Endothelial cell of umbilical vein (primary cell): Measurements from ENCODE around the gene SRP68.

Source experiments
- EZH2 ChIP-seq: IDR thresholded peaks from 2 replicates; pipeline ENCODE4 v1.6.1; 2012; ENCODE audit warnings: borderline replicate concordance, low read depth, mild to moderate bottlenecking, moderate library complexity, low read length, inconsistent platforms; ENCODE audit not compliant: severe bottlenecking
- FOS ChIP-seq: IDR thresholded peaks from 2 replicates; pipeline ENCODE4 v1.6.1; 2011; ENCODE audit warnings: mild to moderate bottlenecking, low read length, moderate library complexity, borderline replicate concordance; ENCODE audit not compliant: insufficient read depth
- GATA2 ChIP-seq: IDR thresholded peaks from 2 replicates; pipeline ENCODE4 v1.7.0; 2011; ENCODE audit warnings: low read depth, mild to moderate bottlenecking, moderate library complexity, mixed read lengths, low read length; ENCODE audit not compliant: insufficient read length, insufficient read depth
- JUN ChIP-seq: IDR thresholded peaks from 2 replicates; pipeline ENCODE4 v1.6.1; 2011; ENCODE audit warnings: borderline replicate concordance, low read depth; ENCODE audit not compliant: insufficient read length, insufficient read depth
- POLR2A ChIP-seq: IDR thresholded peaks from 2 replicates; pipeline ENCODE4 v1.6.1; 2012; ENCODE audit warnings: low read depth, mild to moderate bottlenecking, control low read depth, low read length
- POLR2AphosphoS5 ChIP-seq: IDR thresholded peaks from 2 replicates; pipeline ENCODE4 v1.6.1; 2012; ENCODE audit warnings: low read depth, mild to moderate bottlenecking, control low read depth, low read length, moderate library complexity; ENCODE audit not compliant: insufficient read depth
- TF ChIP-seq, protein P1 (sequence below), 2 donors: IDR thresholded peaks; 1 replicate in 1 of 2; 2 replicates in 1 of 2; pipeline ENCODE4 v1.5.1; 2011; ENCODE audit warnings: low read length in 2 of 2, mild to moderate bottlenecking in 2 of 2, moderate library complexity in 2 of 2, control low read depth in 1 of 2, inconsistent platforms in 1 of 2, low read depth in 1 of 2; ENCODE audit not compliant: insufficient read depth in 1 of 2; ENCODE audit errors: extremely low read depth in 1 of 2
- TF ChIP-seq, protein P2 (sequence below): IDR thresholded peaks from 2 replicates; pipeline ENCODE4 v1.6.1; 2011; ENCODE audit not compliant: insufficient read depth, insufficient read length

DNA sequence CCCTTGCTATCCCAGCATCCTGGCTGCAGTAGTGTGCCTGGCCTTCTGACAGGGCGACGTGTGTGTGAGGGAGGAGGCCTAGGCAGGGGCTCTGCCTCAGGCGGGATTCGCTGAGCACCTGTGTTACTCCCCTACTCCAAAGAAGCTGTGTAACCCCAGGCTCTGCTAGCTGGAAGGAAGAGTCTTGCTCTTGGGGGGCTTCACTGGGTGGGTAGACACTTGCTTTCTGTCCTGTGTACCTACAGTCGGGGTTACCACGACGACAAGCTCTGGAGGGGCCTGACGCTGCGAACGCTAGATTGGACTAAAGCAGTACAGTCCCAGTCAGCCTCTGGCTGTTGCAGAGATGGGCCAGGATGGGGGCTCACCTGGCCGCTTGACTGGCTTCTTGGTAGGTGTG, 21.7 kb upstream of the SRP68 start:
- TF ChIP-seq, protein P1, sequence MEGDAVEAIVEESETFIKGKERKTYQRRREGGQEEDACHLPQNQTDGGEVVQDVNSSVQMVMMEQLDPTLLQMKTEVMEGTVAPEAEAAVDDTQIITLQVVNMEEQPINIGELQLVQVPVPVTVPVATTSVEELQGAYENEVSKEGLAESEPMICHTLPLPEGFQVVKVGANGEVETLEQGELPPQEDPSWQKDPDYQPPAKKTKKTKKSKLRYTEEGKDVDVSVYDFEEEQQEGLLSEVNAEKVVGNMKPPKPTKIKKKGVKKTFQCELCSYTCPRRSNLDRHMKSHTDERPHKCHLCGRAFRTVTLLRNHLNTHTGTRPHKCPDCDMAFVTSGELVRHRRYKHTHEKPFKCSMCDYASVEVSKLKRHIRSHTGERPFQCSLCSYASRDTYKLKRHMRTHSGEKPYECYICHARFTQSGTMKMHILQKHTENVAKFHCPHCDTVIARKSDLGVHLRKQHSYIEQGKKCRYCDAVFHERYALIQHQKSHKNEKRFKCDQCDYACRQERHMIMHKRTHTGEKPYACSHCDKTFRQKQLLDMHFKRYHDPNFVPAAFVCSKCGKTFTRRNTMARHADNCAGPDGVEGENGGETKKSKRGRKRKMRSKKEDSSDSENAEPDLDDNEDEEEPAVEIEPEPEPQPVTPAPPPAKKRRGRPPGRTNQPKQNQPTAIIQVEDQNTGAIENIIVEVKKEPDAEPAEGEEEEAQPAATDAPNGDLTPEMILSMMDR (IDR thresholded peaks at IDR 0.05; ENCODE audit: extremely low read depth in 1 of 2, insufficient read depth in 1 of 2, low read depth in 1 of 2, low read length in 2 of 2) = no peak
- TF ChIP-seq POLR2A (no peak), POLR2AphosphoS5 (no peak), EZH2 (no peak), GATA2 (no peak), JUN (no peak), FOS (no peak)
- TF ChIP-seq, protein P2, sequence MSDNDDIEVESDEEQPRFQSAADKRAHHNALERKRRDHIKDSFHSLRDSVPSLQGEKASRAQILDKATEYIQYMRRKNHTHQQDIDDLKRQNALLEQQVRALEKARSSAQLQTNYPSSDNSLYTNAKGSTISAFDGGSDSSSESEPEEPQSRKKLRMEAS = no peak
